NCI-H1930 (cell line): ENCODE results near the gene IGFBP6.

ENCODE experiments used
- DNase-seq, 2 experiments: peaks; one replicate each; lab custom pipeline; 2025; lab: John Stamatoyannopoulos, UW

IGFBP6 gene

DNA sequence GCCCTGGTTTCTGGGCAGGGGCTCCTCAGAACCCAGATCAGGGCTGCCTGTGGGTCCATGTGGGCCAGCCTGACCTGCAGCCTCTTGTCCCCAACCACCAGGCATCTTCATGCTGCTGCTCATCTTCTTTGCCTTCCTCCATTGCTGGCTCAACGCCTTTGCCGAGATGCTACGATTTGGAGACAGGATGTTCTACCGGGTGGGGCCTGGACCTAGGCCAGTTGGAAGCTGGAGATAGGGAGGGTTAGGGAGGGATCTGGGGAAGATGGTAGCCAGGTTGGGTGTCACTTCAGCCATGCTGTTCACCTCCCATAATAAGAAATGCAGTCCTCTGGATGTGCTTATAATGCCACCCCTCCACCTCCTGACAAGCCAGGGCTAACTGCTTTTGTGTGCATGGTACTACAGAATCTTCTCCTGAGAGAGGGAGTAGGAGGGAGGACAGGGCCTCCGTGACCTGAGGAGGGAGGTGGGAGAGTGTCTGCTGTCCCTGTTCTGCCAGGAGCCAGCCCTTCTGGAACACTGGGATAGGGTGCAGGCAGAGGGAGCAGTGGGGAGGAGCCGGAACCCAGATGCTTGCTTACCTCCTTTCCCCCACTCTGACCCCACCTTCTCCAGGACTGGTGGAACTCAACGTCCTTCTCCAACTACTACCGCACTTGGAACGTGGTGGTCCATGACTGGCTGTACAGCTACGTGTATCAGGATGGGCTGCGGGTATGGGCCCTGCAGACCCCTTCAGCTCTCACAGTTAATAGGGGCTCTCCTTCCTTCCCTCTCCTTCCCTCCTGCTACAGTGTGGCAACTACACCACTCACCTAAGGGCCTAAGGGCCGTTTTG lies 23.4 kb downstream of the IGFBP6 start:
- DNase-seq, result no peak

DNA sequence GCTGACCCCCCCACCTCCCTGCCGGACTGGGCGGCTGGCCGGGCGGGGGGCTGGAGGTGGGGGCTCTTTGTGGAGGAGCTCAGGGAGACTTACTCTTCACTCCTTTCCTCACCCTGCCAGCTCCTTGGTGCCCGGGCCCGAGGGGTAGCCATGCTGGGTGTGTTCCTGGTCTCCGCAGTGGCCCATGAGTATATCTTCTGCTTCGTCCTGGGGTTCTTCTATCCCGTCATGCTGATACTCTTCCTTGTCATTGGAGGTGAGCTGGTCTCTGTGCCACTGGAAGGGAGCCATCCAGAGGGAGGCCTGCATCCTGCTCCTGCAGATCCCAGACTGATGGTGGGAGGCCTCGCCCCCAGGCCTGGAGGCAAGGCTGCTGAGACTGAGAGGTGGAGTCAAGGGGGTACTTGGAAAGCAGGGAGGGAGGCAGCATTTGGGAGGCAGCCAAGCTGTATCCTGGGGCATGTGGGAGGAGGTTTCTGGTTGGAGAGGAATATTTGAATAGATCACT lies 25.5 kb downstream of the IGFBP6 start:
- DNase-seq, result no peak

DNA sequence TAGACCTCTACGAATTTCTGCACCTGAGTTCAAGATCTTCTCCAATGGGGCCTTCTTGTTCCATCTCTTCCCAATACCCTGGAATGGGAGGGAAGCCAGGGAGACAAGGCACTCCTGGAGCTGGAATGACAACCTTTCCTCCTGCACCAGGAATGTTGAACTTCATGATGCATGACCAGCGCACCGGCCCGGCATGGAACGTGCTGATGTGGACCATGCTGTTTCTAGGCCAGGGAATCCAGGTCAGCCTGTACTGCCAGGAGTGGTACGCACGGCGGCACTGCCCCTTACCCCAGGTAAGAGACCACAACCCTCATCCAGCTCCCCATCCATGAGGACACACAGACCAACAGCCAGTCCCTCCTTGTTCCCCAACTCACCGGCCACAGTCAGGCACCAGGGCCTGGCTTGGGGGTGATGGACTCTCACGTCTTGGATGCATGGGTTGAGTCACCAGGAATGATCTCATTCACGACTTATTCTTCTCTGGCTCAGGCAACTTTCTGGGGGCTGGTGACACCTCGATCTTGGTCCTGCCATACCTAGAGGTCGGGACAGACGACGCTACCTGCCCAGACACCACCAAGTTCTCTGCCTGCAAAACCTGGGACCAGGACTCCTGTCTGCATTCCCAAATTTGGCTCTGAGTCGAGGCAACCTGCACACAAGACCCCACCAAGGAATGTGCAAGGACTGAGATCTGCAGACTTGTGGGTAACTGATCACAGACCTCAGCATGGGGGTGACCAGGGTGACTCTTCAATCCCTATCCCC lies 26.3 kb downstream of the IGFBP6 start:
- no peak for DNase-seq

DNA sequence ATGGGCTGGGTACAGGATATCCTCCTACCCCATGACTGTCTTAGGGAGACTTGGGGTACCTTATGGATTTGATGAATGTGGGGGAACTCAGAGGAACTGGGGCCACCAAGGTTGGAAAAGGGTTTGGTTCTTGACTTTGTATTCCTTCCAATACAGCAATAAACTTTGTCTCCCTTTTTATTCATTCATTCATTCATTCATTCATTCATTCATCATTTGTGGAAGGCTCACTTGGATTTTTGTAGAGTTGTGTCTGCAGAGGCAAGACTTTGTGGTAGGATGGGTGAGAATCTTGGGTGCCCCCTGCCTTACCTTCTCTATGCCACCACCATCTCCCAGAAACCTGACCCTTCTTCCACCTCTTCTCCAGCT lies 26.9 kb downstream of the IGFBP6 start:
- DNase-seq, result no peak

DNA sequence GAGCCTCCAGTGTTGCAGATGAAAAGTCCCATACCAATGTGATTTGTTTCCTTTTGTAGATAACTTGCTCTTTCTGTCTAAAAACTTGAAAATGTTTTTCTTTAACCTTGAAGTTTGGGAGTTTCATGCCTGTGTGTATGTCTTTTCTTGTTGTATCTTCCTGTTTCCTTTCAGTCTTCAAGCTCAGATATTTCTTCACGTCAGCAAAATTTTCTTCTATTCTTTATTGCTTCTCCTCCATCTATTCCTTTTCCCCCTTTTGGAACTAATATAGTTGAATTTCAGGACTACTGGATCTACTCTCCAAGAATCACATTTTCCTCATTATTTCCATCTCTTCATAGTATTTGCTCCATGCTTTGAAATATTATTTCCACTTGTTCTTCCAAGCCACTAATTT lies 29.7 kb downstream of the IGFBP6 start:
- no peak for DNase-seq

DNA sequence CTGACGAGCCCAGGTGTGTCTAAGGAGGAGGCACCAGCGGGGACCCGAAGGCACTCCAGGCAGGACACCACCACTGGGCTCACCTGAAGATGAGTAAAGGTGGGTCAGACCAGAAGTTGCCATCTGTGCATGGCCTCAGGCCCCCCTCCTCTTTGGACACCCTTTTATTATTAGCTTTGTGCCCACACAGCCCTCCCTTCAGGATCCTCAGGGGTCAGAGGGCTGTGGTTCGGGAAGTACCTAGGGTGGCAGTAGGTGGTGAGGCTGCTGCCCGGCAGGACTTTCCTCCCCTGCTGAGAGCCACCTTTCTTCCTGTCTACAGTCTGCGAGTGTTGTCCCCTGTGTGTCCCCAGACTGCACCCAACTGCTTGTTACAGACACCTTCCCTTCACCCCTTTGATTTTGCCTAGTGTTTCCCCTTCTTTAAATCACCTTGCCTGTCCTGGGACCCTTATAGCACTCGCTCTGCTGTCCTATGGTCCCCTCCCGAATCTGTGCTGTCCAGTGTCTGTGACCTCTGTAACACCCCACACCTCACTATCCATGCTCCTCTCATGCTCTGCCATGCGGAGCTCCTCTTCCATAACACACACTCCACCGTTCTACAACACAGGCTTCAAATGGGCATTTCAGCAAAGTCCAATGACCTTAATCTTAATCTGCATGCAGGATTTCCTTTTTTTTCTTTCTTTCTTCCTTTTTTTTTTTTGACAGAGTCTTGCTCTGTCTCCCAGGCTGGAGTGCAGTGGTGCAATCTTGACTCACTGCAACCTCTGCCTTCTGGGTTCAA lies 31.5 kb downstream of the IGFBP6 start:
- no peak for DNase-seq

DNA sequence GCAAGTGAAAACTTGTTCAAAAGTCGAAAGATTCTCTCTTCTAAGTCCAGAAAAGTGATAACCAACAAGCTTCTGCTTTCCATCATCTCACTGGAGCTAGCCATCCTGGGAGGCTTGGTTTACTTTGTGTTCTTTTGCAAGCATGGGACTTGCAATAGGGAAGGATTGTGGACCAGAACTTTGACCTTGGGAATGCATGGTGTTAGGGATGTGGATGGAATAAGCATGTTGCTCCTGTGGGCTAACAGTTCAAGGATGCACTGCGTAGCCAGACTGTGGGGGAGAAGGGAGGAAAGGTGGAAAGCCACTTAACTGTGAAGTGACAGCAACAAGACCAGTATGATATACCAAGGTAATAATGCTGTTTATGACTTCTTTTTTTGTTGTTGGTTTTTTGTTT lies 34.4 kb downstream of the IGFBP6 start:
- no peak for DNase-seq

DNA sequence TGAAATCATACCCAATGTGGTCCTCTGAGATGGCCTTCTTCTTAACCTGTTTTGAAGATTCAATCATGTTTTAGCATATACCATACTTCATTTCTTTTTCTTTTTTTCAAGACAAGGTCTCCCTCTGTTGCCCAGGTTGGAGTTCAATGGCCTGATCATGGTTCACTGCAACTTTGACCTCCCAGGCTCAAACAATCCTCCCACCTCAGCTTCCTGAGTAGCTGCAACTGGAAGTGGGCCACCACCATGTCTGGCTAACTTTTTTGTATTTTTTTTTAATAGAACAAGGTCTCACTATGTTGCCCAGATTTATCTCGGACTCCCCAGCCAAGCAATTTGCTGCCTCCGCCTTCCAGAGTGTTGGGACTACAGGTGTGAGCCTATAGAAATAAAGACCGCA lies 36.3 kb downstream of the IGFBP6 start:
- DNase-seq, result no peak

DNA sequence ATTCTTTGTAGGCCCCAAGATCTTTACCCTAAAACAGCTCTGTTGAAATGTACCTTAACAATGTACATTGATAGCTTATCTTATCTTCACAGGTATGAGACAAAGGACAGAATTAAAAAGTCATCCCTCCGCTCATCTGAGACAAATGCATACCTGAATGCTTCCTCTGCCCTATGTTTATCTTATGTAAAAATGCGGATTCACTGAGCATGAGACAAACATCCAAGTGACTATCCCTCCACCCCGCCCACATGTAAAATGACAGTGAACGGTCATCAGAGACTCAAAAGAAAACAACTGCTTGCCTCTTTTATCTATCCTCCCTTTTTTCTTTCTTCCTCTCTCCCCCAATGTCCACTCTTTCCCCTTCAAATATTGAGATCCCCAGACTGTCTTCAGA lies 45.9 kb downstream of the IGFBP6 start:
- no peak for DNase-seq

DNA sequence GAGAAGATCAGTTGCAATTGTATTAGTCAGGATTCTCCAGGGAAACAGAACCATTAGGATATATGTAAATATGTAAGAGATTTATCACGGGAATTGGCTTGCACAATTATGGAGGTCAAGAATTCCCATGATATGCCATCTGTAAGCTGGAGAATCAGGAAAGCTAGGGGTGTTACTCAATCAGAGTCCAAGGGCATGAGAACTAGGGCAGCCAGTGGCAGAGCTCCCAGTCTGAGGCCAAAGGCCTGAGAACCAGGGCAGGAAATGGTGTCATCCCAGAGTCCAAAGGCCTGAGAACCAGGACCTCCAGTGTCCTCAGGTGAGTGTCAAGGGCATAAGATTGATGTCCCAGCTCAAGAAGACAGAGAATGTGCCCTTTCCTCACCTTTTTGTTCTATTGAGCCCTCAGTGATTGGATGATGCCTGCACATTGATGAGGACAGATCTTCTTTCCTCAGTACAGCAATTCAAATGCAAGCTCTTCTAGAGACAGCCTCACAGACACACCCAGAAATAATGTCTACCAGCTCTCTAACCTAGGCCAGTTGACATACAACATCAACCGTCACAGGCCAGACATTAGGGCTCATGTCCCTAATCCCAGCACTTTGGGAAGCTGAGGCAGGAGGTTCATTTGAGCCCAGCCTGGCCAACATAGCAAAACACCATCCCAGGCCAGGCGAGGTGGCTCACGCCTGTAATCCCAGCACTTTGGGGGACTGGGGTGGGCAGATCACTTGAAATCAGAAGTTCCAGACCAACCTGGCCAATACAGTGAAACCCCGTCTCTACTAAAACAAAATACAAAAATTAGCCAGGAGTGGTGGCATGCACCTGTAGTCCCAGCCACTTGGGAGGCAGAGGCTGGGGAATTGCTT lies 48.2 kb downstream of the IGFBP6 start:
- no peak for DNase-seq

DNA sequence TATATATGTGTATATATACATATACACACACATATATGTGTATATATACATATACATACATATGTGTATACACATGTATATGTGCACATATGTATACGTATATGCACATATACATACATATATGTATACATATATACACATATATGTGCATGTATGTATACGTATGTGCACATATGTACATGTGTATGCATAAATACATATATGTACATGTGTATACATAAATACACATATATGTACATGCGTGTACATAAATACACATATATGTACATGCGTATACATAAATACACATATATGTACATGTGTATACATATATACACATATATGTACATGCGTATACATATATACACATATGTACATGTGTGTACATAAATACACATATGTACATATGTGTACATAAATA lies 49.7 kb downstream of the IGFBP6 start:
- no peak for DNase-seq

DNA sequence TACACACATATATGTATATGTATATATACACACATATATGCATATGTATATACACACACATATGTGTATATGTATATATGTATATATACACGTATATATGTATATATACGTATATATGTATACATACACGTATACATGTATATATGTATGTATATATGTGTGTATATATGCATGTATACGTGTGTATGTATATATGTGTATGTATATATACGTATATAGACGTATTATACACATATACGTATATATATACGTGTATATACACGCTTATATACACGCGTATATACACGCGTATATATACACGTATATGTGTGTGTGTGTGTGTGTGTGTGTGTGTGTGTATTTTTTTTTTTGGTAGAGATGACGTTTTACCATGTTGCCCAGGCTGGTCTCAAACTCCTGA lies 50.2 kb downstream of the IGFBP6 start:
- no peak for DNase-seq

DNA sequence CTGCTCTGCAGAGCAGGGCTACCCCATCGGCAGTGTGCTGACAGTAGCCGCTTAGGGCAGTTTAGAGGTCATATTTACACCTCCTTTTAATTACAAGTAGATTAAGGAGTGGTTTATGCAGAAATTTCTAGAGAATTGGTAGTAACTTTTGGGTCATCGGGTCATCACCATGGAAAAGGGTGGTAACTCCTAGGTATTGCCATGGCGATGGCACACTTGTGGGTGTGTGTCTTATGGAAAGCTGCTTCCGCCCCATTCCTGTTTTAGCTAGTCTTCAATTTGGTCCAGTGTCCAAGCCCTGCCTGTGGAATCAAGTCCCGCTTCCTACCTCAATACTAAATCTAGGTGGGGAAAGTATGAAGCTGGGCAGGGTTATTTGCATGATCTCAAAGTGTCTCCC lies 53.6 kb downstream of the IGFBP6 start:
- no peak for DNase-seq
